Activated CD4-positive, alpha-beta memory T cell treated with anti-CD3 and anti-CD28 coated beads for 36 hours (primary cell): ENCODE measurements around the gene POU3F3. TPM values are rescaled to one million over a fixed set of nuclear protein-coding genes. Genes with fewer than 3 reads are reported as not detected.

Experiments
- CTCF ChIA-PET: fragments of 350-600 bp; sonication (Branson Sonifier 250); formaldehyde crosslinking; loops from one replicate; lab custom pipeline; 2021; ENCODE audit warnings: antibody characterized with exemption, inconsistent platforms; lab: Charles Lee
- POLR2A ChIA-PET: fragments of 350-600 bp; sonication (Branson Sonifier 250); formaldehyde crosslinking; loops from one replicate; lab custom pipeline; 2021; ENCODE audit warnings: antibody characterized with exemption; lab: Charles Lee
- DNase-seq: peaks from one replicate; pipeline ENCODE4 v3.0.0-alpha.2; 2020
- H3K27ac Mint-ChIP-seq: one replicate; pipeline ENCODE4 v1.8.0; 2021; ENCODE audit warnings: mixed read lengths
- H3K27me3 Mint-ChIP-seq: one replicate; pipeline ENCODE4 v1.8.0; 2021; ENCODE audit warnings: mixed read lengths
- H3K36me3 Mint-ChIP-seq: one replicate; pipeline ENCODE4 v1.8.0; 2021; ENCODE audit warnings: mixed read lengths
- H3K4me1 Mint-ChIP-seq: one replicate; pipeline ENCODE4 v1.8.0; 2021; ENCODE audit warnings: low read depth, mixed read lengths
- H3K4me3 Mint-ChIP-seq: one replicate; pipeline ENCODE4 v1.8.0; 2021; ENCODE audit warnings: mild to moderate bottlenecking, mixed read lengths
- H3K9me3 Mint-ChIP-seq: one replicate; pipeline ENCODE4 v1.8.0; 2021; ENCODE audit warnings: mixed read lengths
- intact Hi-C: fragments of 100-400 bp; cut with micrococcal nuclease; formaldehyde crosslinking; loops from one replicate; pipeline ENCODE4 v1.15.1; 2023
- total RNA-seq, 2 experiments: library from RNA; stranded (reverse); gene quantifications; one replicate each; pipeline ENCODE4 v1.2.3, GENCODE V29; 2021

POU3F3 gene
- total RNA-seq, result not detected

GRCh38 chr2:104853534-104854497 lies at the start of gene POU3F3:
Gene POU3F3 (plus strand): TSS chr2:104854115. CDS start chr2:104855511, 1,396 bp downstream.
- peak; percentile 48 for DNase-seq

GRCh38 chr2:104804148-104804890 lies 49.6 kb upstream of the POU3F3 start:
- POLR2A ChIA-PET, result no interaction called here
- peaks cover 9% of the 10 kb centered on the region for H3K9me3 Mint-ChIP-seq
- H3K27ac Mint-ChIP-seq, result no peak overlapping the region
- no peaks in the 10 kb centered on the region for H3K4me1 Mint-ChIP-seq
- H3K27me3 Mint-ChIP-seq, result no peaks in the 10 kb centered on the region
- H3K4me3 Mint-ChIP-seq, result no peak overlapping the region
- no peaks in the 10 kb centered on the region for H3K36me3 Mint-ChIP-seq
- CTCF ChIA-PET, result no interaction called here
- no peak for DNase-seq
- intact Hi-C loops, result no loop called here

More at GRCh38 chr2:104853534-104854497, at the start of gene POU3F3:
- H3K27me3 Mint-ChIP-seq, result peaks cover 68% of the 10 kb centered on the region
- POLR2A ChIA-PET, result no interaction called here
- CTCF ChIA-PET, result interaction anchor here (0.6 kb wide), 1 partner anchor 215 kb away, joined by 3 read pairs; no protein-coding TSS in a partner anchor
- H3K4me1 Mint-ChIP-seq, result peaks cover 38% of the 10 kb centered on the region
- intact Hi-C loops, result no loop called here
- peak within 1 kb of the TSS; percentile 36 for H3K27ac Mint-ChIP-seq
- H3K36me3 Mint-ChIP-seq, result peaks cover 5% of the 10 kb centered on the region
- no peaks in the 10 kb centered on the region for H3K9me3 Mint-ChIP-seq
- peak within 1 kb of the TSS; percentile 60 for H3K4me3 Mint-ChIP-seq

- no peak for DNase-seq
- Mint-ChIP-seq H3K27me3 (peaks cover 6% of the 10 kb centered on the region), H3K27ac (no peak overlapping the region), H3K36me3 (no peaks in the 10 kb centered on the region), H3K9me3 (no peaks in the 10 kb centered on the region), H3K4me1 (no peaks in the 10 kb centered on the region), H3K4me3 (no peak overlapping the region)
- CTCF ChIA-PET, result no interaction called here
- intact Hi-C loops, result no loop called here
- POLR2A ChIA-PET, result no interaction called here
Observed at GRCh38 chr2:104812286-104812685, 41.6 kb upstream of the POU3F3 start.

GRCh38 chr2:104816143-104816542 lies 37.8 kb upstream of the POU3F3 start:
- Mint-ChIP-seq H3K36me3 (no peaks in the 10 kb centered on the region), H3K27me3 (peaks cover 9% of the 10 kb centered on the region), H3K4me3 (no peak overlapping the region), H3K4me1 (no peaks in the 10 kb centered on the region), H3K9me3 (no peaks in the 10 kb centered on the region), H3K27ac (no peak overlapping the region)
- intact Hi-C loops, result no loop called here
- CTCF ChIA-PET, result no interaction called here
- no peak for DNase-seq
- POLR2A ChIA-PET, result no interaction called here

GRCh38 chr2:104818264-104818663 lies 35.7 kb upstream of the POU3F3 start:
- no peaks in the 10 kb centered on the region for H3K9me3 Mint-ChIP-seq
- H3K4me3 Mint-ChIP-seq, result no peak overlapping the region
- CTCF ChIA-PET, result no interaction called here
- no peak for DNase-seq
- POLR2A ChIA-PET, result no interaction called here
- no peaks in the 10 kb centered on the region for H3K4me1 Mint-ChIP-seq
- no peak overlapping the region for H3K27ac Mint-ChIP-seq
- intact Hi-C loops, result no loop called here
- peaks cover 5% of the 10 kb centered on the region for H3K27me3 Mint-ChIP-seq
- H3K36me3 Mint-ChIP-seq, result no peaks in the 10 kb centered on the region

- no peak for DNase-seq
- Mint-ChIP-seq H3K27me3 (peaks cover 5% of the 10 kb centered on the region), H3K36me3 (no peaks in the 10 kb centered on the region), H3K4me1 (no peaks in the 10 kb centered on the region), H3K4me3 (no peak overlapping the region), H3K27ac (no peak overlapping the region), H3K9me3 (peaks cover 6% of the 10 kb centered on the region)
- POLR2A ChIA-PET, result no interaction called here
- intact Hi-C loops, result no loop called here
- CTCF ChIA-PET, result no interaction called here
Observed at GRCh38 chr2:104820126-104820525, 33.8 kb upstream of the POU3F3 start.

- DNase-seq, result no peak
- CTCF ChIA-PET, result no interaction called here
- intact Hi-C loops, result no loop called here
- H3K36me3 Mint-ChIP-seq, result no peaks in the 10 kb centered on the region
- peaks cover 6% of the 10 kb centered on the region for H3K9me3 Mint-ChIP-seq
- H3K4me3 Mint-ChIP-seq, result no peak overlapping the region
- H3K27me3 Mint-ChIP-seq, result peaks cover 7% of the 10 kb centered on the region
- H3K4me1 Mint-ChIP-seq, result no peaks in the 10 kb centered on the region
- H3K27ac Mint-ChIP-seq, result no peak overlapping the region
- POLR2A ChIA-PET, result no interaction called here
Observed at GRCh38 chr2:104825124-104825865, 28.6 kb upstream of the POU3F3 start.

- H3K27ac Mint-ChIP-seq, result no peak overlapping the region
- ChIA-PET POLR2A (no interaction called here), CTCF (no interaction called here)
- no peak for DNase-seq
- no peaks in the 10 kb centered on the region for H3K4me1 Mint-ChIP-seq
- H3K4me3 Mint-ChIP-seq, result no peak overlapping the region
- peaks cover 7% of the 10 kb centered on the region for H3K27me3 Mint-ChIP-seq
- peaks cover 6% of the 10 kb centered on the region for H3K9me3 Mint-ChIP-seq
- intact Hi-C loops, result no loop called here
- no peaks in the 10 kb centered on the region for H3K36me3 Mint-ChIP-seq
Observed at GRCh38 chr2:104826016-104826415, 27.9 kb upstream of the POU3F3 start.

GRCh38 chr2:104831742-104832141 lies 22.2 kb upstream of the POU3F3 start:
- Mint-ChIP-seq H3K27me3 (peaks cover 9% of the 10 kb centered on the region), H3K4me1 (no peaks in the 10 kb centered on the region), H3K9me3 (no peaks in the 10 kb centered on the region), H3K27ac (no peak overlapping the region), H3K36me3 (no peaks in the 10 kb centered on the region), H3K4me3 (no peak overlapping the region)
- POLR2A ChIA-PET, result no interaction called here
- CTCF ChIA-PET, result no interaction called here
- DNase-seq, result no peak
- intact Hi-C loops, result no loop called here

- no peaks in the 10 kb centered on the region for H3K9me3 Mint-ChIP-seq
- no peaks in the 10 kb centered on the region for H3K4me1 Mint-ChIP-seq
- H3K27me3 Mint-ChIP-seq, result peaks cover 8% of the 10 kb centered on the region
- DNase-seq, result no peak
- intact Hi-C loops, result no loop called here
- H3K4me3 Mint-ChIP-seq, result no peak overlapping the region
- POLR2A ChIA-PET, result no interaction called here
- H3K36me3 Mint-ChIP-seq, result no peaks in the 10 kb centered on the region
- H3K27ac Mint-ChIP-seq, result no peak overlapping the region
- CTCF ChIA-PET, result no interaction called here
Observed at GRCh38 chr2:104834431-104835153, 19.3 kb upstream of the POU3F3 start.

GRCh38 chr2:104836265-104836664 lies 17.6 kb upstream of the POU3F3 start:
- ChIA-PET CTCF (no interaction called here), POLR2A (no interaction called here)
- Mint-ChIP-seq H3K27ac (no peak overlapping the region), H3K4me3 (no peak overlapping the region), H3K4me1 (no peaks in the 10 kb centered on the region), H3K27me3 (peaks cover 6% of the 10 kb centered on the region), H3K36me3 (no peaks in the 10 kb centered on the region), H3K9me3 (no peaks in the 10 kb centered on the region)
- DNase-seq, result no peak
- intact Hi-C loops, result no loop called here
